22Rv1 (cell line): ENCODE data around the gene FAM43A.

Source experiments
- ZFX ChIP-seq: fragments of 450-650 bp; IDR thresholded peaks from 2 replicates; pipeline ENCODE4 v1.6.1; 2017; ENCODE audit warnings: antibody characterized with exemption, borderline replicate concordance
- TF ChIP-seq, protein P1 (sequence below): fragments of 450-650 bp; IDR thresholded peaks from 2 replicates; pipeline ENCODE4 v1.5.1; 2017; ENCODE audit warnings: mild to moderate bottlenecking

DNA sequence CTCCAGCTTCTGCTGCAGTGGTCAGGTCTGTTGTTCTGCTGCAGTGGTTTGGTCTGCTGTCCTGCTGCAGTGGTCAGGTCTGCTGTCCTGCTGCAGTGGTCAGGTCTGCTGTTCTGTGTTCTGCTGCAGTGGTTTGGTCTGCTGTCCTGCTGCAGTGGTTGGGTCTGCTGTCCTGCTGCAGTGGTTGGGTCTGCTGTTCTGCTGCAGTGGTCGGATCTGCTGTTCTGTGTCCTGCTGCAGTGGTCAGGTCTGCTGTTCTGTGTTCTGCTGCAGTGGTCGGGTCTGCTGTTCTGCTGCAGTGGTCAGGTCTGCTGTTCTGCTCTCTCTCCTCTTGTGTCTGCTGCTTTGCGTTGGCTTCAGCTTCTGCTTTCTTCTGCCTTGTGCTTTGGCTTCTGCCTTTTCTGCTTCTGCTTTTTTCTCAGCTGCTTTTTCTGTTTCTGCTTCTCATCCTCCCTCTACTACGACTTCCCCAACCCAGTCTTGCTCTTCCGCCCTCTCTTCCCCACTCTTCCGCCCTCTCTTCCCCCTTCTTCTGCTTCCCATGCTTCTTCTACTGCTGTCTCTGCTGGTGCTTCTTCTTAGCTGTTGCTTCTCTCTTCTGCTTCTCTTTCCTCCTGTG is 50.7 kb downstream of the FAM43A start:
- TF ChIP-seq, protein P1, sequence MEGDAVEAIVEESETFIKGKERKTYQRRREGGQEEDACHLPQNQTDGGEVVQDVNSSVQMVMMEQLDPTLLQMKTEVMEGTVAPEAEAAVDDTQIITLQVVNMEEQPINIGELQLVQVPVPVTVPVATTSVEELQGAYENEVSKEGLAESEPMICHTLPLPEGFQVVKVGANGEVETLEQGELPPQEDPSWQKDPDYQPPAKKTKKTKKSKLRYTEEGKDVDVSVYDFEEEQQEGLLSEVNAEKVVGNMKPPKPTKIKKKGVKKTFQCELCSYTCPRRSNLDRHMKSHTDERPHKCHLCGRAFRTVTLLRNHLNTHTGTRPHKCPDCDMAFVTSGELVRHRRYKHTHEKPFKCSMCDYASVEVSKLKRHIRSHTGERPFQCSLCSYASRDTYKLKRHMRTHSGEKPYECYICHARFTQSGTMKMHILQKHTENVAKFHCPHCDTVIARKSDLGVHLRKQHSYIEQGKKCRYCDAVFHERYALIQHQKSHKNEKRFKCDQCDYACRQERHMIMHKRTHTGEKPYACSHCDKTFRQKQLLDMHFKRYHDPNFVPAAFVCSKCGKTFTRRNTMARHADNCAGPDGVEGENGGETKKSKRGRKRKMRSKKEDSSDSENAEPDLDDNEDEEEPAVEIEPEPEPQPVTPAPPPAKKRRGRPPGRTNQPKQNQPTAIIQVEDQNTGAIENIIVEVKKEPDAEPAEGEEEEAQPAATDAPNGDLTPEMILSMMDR: no peak
- TF ChIP-seq ZFX: no peak
